HG03039 (cell line): ENCODE results near the gene EEF1B2.
"Not testable (repeated sequence)": the region's sequence is repeated elsewhere in the genome, so short reads cannot be mapped to it uniquely, and the experiment has no call there.

Experiments used
- ATAC-seq: cut with Tn5 transposase; IDR thresholded peaks from one replicate; pipeline ENCODE4 v1.9.1; 2021; ENCODE audit warnings: mild to moderate bottlenecking, moderate library complexity; ENCODE audit not compliant: unreplicated experiment

Gene EEF1B2

DNA sequence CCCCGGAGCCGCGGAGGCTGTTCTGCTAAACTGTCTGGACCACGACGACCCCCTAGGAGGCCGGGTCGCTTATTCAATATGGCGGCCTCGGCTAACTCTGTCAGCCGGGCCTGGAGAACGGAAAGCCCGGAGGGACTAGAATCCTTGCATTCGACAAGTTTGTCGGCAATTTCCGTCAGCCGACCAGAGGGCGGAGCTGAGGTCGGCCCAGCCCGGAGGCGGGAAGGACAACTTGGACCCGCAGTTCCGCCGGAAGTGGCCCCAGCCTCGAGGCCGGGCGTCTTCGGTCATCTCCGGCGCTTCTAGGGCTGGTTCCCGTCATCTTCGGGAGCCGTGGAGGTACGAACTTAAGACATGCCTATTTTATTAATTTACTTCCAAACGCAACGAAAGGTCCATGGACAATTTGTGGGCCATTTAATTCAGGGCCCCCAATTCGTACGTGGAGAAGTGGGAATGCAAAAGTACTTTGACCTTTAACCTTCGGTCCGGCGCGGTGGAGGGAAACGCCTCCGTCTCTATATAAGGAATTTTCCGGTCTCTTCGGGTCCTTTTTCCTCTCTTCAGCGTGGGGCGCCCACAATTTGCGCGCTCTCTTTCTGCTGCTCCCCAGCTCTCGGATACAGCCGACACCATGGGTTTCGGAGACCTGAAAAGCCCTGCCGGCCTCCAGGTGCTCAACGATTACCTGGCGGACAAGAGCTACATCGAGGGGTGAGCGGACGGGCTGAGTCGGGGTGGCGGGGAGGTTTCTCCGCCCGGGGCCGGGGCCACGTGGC, at the start of gene EEF1B2, which contains the start of gene NDUFS1:
Gene EEF1B2 (plus strand): TSS at position 550 of the 779 bp plus-strand sequence. CDS start 85 bp downstream, at position 635.
Gene NDUFS1 (minus strand): TSS at position 99 of the 779 bp plus-strand sequence. CDS start 5,766 bp downstream, outside the sequence.
- peak; percentile 86 for ATAC-seq

DNA sequence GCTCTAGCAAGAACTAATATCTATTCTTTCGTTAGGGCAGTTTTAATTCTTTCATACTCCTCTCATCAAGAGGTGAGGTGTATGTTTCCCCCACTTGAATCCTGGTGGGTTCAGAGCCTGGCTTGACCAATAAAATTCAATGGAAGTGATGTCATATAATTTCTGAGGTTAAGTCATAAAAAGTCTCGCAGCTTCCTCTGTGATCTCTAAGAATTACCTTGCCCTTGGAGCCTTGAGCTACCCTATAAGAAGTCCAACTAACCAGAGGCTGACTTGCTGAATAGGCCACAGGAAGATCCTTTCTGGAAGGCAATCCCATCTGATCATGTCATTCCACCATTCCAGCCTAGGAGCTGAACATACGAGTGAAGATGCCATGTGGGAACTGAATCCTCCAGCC, 47.6 kb upstream of the EEF1B2 start:
- no peak for ATAC-seq

DNA sequence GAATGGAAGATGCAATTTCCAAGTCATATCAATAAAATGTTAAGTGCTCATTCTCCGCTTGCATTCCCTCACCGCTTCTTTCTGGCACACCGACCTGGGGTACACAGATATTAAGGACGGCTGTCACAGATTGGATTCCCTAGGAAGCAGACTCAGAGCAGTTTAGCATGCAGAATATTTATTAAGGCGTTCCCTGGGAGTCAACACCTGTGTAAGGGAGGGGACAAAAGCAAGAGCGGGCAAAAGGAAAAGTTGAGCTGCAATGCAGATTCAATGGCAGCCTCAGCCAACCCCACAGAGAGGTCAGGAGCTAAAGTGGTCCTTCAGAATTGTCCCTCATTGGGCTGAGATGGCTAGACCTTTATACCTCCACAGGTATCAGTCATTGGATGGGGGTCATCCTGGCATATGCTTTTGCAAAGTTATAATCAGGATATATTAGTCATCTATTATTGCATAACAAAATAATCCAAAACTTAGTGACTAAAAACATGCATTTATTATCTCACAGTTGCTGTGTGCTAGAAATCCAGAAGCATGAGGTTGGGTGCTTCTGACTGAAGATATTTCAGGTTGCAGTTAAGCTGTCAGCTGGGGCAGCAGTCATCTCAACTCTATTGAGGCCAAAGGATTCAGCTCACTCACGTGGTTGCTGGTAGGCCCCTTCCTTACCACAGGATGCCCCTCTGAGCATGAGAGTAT, 46.7 kb upstream of the EEF1B2 start:
- ATAC-seq = no peak

DNA sequence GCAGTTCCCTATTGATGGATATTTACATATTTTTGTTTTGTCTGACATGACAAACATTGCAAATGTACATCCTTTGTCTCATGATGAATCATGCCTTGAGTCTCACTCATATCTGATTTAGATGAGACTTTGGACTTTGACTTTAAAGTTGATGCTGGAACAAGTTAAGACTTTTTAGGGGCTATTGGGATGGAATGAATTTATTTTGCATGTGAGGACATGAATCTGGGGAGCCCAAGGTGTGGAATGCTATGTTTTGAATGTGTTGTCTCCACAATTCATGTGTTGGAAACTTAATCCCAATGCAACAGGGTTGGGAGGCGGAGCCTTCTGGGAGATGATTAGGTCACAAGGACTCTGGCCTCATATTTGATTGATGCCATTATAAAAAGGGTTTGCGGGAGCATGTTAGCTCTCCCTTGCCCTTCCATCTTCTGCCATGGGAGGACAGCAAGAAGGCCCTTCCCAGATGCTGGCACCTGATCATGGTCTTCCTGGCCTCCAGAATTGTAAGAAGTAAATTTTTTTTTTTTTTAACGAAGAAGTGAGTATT, 44.6 kb upstream of the EEF1B2 start:
- no peak for ATAC-seq

DNA sequence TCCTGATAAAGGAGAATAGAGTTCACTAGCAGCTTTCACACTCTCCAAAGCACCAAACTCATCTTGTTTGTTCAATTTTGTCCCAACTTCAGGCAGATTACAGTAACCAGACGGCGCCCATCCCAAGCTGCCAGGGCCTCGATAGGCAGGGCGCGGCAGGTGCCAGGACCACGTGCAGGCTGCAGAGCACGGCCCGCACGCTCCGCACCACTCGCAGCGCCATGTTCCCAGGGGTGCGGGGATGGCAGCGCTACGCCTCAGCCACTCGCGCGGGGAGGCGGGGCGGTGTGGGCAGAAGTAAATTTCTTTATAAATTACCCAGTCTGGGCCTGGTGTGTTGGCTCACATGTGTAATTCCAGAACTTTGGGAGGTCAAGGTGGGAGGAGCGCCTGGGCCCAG, 43.4 kb upstream of the EEF1B2 start:
- ATAC-seq = no peak

DNA sequence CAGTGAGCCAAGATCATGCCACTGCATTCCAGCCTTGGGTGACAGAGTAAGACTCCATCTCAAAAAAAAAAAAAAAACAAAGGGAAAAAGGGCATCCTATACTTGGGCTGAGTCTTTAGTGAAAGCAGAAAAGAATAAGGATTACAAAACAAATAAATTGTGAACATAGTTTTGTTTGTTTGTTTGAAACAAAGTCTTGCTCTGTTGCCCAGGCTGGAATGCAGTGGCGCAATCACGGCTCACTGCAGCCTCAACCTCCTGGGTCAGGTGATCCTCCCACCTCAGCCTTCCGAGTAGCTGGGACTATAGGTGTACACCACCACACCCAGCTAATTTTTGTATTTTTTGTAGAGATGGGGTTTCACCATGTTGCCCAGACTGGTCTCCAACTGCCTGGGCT, 37.1 kb upstream of the EEF1B2 start:
- not testable (repeated sequence) for ATAC-seq

DNA sequence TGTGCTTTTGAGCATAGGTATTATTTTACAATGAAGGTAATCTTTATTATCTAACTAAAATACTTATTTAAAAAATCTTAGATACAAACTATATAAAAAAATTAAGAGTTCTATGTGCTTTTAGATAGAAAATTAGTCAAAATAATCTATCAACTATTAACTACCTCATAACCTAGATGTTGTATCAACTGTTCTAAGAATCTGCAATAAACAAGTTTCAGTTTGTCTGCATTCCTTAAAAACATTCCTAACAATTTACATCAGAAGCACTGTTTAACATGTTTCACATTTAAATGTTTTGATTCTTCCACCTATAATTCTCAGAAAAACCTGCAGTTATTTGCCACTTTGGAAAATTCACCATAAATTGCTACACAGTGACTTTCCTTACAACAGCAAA, 33.8 kb upstream of the EEF1B2 start:
- no peak for ATAC-seq

DNA sequence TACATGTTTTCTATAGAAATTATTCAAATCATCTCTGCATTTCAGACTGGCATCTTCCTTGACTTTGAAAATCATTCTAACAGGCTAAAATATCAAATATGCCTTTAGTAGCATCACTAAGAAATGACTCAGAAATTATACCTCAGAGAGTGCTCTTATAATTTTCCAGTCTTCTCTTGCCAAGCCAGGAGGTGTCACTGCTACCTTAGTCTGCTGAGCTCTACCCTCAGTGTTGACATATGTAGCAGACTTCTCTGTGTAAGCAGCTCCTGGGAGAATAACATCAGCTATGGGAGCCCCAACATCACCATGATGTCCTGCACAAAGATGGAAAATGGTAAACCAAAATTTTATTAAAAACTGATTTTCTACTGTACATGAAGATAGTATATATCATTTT, 32.0 kb upstream of the EEF1B2 start:
- no peak for ATAC-seq

DNA sequence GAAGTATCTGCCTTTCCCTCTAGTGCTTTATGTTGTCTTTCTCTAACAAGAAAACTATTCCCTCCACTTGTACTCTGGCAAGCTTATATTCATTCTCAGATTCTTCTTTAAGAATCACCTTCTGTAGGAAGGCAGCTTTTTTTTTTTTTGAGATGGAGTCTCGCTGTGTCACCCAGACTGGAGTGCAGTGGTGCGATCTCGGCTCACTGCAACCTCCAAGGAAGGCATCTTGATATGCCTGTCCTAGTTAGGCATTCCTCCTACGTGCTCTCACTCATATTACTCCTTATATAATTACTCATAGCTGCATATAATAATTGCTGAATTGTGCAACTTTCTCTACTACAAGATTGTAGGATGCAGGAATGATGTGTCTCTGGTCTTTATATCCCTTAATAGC, 16.2 kb upstream of the EEF1B2 start:
- no peak for ATAC-seq

DNA sequence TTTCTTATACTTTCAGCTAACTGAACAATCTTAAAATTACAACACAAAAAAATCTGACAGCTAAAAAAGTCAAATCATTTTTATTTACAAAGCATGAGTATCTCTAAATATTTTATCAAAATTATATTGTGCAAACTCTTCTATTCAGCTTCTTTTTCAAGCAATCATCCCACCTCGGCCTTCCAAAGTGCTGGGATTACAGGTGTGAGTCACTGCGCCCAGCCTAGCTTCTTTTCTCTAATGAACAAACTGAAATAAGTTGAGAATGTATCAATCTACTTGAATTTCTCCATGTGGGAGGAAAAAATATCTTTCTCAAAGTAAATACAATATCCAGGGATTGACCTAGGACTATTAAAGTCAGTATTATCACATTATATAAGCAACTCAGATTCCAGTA, 15.3 kb upstream of the EEF1B2 start:
- ATAC-seq = no peak

DNA sequence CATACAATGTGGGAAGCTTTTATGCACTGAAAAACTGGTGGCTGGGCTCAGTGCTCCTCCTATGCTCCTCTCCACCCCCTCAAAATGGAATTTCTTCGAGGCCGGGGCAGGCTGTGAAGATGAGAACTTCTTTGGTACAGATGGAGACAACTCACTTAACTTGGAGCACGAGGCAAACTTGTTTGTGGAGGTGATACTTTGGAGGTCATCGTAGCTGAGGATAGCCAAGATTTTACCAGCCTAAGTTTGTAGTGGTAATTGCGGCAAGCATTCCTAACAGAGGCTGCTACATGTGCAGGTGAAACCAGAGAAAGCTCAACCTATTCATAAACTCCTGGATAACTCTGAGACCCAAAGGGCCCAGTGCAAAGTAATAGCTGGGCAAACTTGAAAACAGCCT, 14.0 kb upstream of the EEF1B2 start:
- no peak for ATAC-seq

DNA sequence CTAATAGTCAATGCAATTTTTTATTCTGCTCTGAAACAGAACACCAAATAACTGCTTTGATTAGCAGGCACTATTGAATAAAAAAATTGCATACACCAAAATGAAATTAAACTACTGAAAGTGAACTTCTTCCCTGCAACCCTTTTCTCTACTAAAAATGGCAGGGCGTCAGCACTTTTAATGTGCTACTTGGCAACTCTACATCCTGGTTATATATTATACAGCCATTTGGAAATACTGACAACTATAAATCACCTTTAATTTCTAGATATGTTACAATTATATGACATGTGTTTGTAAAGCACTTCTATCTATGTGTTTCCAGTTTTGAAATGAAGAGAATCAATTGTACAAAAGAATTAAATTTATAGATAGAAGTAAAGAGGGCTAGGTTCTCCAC, 10.4 kb upstream of the EEF1B2 start:
- no peak for ATAC-seq

DNA sequence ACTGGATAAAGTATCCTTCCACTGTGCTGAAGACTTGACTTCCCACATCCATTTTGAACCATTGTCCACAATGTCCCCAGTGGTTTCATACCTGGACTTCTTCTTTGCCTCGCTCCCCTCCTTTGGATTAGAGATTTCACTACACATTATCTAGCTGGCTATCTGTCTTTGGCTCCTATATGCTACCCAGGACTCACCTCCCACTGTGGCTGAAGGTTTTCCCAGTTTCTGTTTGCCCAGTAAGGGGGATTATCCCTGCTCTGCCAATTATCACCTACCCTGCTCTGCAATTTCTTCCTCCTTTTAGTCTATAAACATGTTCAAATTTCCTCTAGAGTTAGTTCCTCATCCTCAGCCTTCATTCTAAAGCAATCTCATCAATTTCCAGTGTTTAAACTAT, 9.5 kb upstream of the EEF1B2 start:
- ATAC-seq = no peak

DNA sequence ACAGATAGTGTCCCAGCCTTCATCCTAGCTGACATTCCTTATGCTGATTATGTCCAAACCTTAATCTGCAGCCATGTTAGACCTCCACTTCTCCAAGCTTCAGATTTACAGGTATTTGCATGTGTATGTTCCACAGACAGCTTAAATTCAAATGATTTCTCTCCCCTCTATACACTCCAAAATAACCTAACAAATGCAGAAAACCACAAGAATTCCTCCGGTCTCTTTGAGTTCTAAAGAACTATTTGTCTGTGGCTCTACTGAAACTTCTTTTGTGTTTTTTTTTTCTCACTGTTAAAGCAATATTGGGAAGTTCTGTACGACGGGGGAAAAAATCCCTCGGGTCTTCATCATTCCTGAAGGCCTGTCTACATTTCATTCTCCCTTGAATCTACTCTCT, 9.1 kb upstream of the EEF1B2 start:
- no peak for ATAC-seq

DNA sequence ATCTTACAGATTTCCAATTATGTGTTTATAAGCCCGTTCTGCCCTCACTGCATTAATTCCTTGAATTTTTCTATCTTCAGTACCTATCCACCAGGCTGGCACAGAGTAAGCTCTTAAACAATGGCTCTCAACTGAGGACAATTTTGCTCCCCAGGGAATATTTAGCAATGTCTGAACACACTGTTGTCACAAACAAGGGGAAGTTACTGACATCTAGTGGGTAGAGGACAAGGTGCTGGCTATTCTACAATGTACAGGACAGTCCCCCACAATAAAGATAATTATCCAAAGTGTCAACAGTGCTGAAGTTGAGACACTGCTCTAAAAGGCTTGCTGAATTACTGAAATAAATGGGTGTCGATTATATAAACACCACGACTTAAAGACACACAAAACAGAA, 5.5 kb upstream of the EEF1B2 start:
- ATAC-seq = no peak

DNA sequence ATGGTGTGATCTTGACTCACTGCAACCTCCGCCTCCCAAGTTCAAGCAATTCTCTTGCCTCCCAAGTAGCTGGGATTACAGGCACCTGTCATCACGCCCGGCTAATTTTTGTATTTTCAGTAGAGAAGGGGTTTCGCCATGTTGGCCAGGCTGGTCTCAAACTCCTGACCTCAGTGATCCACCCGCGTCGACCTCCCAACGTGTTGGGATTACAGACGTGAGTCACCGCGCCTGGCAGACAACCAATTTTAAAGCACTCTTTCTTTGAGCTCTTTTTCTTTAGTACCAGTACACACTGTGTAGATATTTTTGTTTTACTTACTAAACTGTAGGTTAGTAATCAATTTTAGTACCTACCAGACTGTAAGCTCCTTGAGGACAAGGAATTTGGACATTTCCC, 2.7 kb upstream of the EEF1B2 start:
- ATAC-seq = not testable (repeated sequence)

DNA sequence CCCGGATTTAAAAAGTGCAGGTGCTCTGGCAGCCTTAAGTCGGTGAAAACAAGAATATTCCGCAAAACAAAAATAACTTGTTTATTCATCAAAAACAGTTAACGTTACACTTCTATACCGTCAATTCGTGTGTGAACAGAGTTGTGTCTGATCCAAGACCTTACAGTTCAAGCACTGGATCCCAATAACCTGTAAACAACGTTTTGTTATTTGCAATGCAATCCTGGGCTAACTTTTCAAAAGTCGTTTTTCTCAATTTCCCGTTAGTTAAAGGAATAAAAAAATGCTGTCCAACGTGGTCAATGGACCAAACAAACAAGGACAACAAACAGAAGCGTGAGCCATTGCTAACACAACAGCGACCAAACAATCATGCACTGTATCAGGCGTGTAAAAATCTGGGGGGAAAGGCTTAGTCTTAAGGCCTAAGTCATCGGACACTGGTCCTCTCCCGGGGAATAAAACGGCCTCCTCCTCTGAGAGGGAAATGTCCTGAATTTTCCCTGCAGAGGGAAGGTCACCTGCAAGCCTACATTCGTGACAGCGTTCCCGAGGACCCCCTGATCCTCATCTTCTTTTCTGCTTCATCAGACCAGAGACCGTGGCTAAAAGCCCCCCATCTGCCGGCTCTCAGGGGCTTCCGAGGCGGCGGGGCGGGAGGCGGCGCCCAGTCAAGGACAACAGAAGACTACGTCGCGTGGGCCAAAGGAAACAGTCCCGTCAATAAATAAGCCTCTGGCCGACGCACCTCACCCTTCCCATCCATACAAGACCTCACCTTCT, 941 bp upstream of the EEF1B2 start:
- ATAC-seq = peak; percentile 6

DNA sequence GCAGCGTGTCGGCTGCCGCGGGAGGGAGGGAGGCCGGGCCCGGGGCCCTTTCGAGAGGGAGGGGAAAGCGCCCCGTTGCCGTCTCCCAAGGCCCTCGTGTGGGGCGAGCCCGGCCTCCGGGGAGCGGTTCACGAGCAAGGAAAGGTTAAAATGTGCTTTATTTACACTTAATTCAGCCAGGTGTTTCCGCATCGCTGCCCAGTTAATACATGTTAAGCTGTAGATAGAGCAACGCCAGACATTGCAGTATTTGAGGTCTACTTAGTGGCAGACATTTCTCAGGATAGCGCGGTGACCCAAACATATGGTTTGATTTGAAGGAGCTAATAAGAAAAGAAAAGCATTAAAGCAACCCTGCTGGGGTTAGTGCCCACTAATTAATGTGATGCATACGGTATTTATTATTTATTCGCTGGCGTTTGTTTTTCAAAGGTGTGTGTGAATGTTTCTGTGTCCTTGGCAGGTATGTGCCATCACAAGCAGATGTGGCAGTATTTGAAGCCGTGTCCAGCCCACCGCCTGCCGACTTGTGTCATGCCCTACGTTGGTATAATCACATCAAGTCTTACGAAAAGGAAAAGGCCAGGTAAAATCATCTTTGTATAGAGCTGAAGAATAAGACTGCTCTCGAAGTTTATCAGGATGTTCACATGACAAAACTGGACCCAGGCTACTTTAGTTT, 571 bp downstream of the EEF1B2 start:
- peak; percentile 42 for ATAC-seq

DNA sequence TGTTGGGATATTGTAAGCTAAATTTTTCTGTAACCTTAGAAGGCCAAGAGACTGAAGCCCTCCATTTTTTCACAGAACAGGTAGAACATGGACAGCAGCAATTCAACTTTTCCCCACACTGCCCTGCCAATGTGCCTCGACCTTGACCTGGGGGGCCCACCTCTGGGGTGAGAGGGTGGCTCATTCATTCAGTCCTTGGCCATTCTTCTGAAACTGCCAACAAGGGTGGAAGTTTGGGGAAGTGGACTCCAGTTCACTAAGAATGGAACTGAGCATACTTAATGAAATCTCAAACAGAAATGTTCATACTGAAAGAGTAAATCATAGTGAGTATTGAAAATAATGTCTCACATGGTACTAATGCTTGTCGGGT, 1.1 kb downstream of the EEF1B2 start:
- ATAC-seq = no peak

DNA sequence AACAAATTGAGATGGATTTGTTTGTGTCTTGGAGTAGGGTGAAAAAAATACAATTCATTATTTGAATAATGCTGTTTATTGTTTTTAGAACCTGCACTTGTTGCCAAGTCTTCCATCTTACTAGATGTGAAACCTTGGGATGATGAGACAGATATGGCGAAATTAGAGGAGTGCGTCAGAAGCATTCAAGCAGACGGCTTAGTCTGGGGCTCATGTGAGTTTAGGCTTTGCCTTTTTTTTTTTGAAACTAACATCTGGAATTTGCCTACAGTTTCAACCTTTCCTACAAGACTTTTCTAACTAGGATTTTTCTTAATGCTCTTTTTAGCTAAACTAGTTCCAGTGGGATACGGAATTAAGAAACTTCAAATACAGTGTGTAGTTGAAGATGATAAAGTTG, 2.7 kb downstream of the EEF1B2 start:
- not testable (repeated sequence) for ATAC-seq
